Mammary epithelial cell (primary cell): Measurements from ENCODE around the gene VENTX.

ENCODE experiments used
- EZH2 ChIP-seq: IDR thresholded peaks from 2 replicates; pipeline ENCODE4 v1.6.1; 2012; ENCODE audit warnings: low read length, inconsistent platforms, borderline replicate concordance
- TF ChIP-seq, protein P1 (sequence below), 2 donors: IDR thresholded peaks in 1 of 2; conservative IDR thresholded peaks in 1 of 2; 2 replicates each; pipeline ENCODE4 v1.5.1; 2011 to 2012; ENCODE audit warnings: inconsistent platforms in 2 of 2, low read length in 2 of 2, mild to moderate bottlenecking in 2 of 2, control low read depth in 1 of 2, low read depth in 1 of 2; ENCODE audit not compliant: insufficient read depth in 1 of 2; ENCODE audit errors: extremely low read depth in 1 of 2

DNA sequence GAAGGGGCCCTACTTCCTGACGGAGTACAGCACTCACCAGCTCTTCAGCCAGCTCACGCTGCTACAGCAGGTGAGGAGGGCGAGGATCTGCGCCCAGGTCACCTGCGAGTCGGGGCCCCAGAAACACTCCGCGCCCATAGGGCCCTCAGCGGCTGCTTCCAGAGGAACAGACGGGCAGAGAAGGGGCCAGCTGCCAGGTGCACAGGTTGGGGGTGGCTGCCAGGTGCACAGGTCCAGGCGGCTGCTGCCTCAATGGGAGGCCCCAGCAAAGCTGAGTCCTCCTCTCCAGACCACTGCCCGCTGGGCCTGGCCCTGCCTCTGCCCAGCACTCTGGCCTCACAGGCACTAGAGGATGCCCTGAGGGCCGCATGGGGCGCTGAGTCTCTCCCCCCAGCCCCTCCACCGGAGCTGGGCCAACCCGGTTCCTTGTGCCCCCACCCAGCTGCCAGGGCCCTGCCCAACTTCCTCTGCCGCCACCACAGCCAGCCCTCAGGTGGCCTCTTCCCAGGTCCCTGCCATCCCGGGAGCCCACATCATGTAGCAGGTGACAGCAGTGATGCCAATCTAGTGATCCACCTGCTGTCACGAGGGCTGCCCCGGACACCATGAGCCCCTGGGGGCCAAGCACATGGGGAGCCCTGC lies 24.7 kb upstream of the VENTX start:
- TF ChIP-seq, protein P1, sequence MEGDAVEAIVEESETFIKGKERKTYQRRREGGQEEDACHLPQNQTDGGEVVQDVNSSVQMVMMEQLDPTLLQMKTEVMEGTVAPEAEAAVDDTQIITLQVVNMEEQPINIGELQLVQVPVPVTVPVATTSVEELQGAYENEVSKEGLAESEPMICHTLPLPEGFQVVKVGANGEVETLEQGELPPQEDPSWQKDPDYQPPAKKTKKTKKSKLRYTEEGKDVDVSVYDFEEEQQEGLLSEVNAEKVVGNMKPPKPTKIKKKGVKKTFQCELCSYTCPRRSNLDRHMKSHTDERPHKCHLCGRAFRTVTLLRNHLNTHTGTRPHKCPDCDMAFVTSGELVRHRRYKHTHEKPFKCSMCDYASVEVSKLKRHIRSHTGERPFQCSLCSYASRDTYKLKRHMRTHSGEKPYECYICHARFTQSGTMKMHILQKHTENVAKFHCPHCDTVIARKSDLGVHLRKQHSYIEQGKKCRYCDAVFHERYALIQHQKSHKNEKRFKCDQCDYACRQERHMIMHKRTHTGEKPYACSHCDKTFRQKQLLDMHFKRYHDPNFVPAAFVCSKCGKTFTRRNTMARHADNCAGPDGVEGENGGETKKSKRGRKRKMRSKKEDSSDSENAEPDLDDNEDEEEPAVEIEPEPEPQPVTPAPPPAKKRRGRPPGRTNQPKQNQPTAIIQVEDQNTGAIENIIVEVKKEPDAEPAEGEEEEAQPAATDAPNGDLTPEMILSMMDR (conservative IDR thresholded peaks at IDR 0.05 in 1 of 2, IDR thresholded peaks at IDR 0.05 in 1 of 2; ENCODE audit: extremely low read depth in 1 of 2, insufficient read depth in 1 of 2, low read depth in 1 of 2, low read length in 2 of 2) = no peak
- no peak for TF ChIP-seq EZH2
